Brain pericyte (primary cell): ENCODE data around the gene ANTXR1.
A peak's percentile ranks its signal among the peaks of the same experiment; 100 is the strongest.

Experiments used
- DNase-seq: peaks from one replicate; pipeline ENCODE4 v3.0.0-alpha.2; 2012; ENCODE audit warnings: low read depth, low spot score

The ANTXR1 gene

GRCh38 chr2:69096326-69097095 lies 83.5 kb downstream of the ANTXR1 start:
- no peak for DNase-seq

GRCh38 chr2:69097148-69097610 lies 84.2 kb downstream of the ANTXR1 start:
- DNase-seq: no peak

- no peak for DNase-seq
These were observed 85.1 kb downstream of the ANTXR1 start for GRCh38 chr2:69097891-69098655.

GRCh38 chr2:69099541-69099940 lies 86.6 kb downstream of the ANTXR1 start:
- no peak for DNase-seq

GRCh38 chr2:69100220-69100723 lies 87.3 kb downstream of the ANTXR1 start:
- peak; percentile 70 for DNase-seq

- no peak for DNase-seq
These were observed 89.1 kb downstream of the ANTXR1 start for GRCh38 chr2:69102041-69102593.

GRCh38 chr2:69103419-69103818 lies 90.4 kb downstream of the ANTXR1 start:
- DNase-seq: no peak

- no peak for DNase-seq
These were observed 91.3 kb downstream of the ANTXR1 start for GRCh38 chr2:69104261-69104660.

- DNase-seq: no peak
These were observed 96.3 kb downstream of the ANTXR1 start for GRCh38 chr2:69109255-69109654.

- no peak for DNase-seq
These were observed 98.1 kb downstream of the ANTXR1 start for GRCh38 chr2:69111076-69111475.

GRCh38 chr2:69113627-69114026 lies 100.6 kb downstream of the ANTXR1 start:
- no peak for DNase-seq

GRCh38 chr2:69114534-69114933 lies 101.6 kb downstream of the ANTXR1 start:
- DNase-seq: no peak

GRCh38 chr2:69116438-69116837 lies 103.5 kb downstream of the ANTXR1 start:
- no peak for DNase-seq

GRCh38 chr2:69118609-69119008 lies 105.6 kb downstream of the ANTXR1 start:
- no peak for DNase-seq

- no peak for DNase-seq
These were observed 106.3 kb downstream of the ANTXR1 start for GRCh38 chr2:69119104-69119894.

GRCh38 chr2:69122271-69122670 lies 109.3 kb downstream of the ANTXR1 start:
- DNase-seq: no peak

GRCh38 chr2:69123182-69123581 lies 110.2 kb downstream of the ANTXR1 start:
- no peak for DNase-seq

GRCh38 chr2:69124343-69124742 lies 111.4 kb downstream of the ANTXR1 start:
- DNase-seq: no peak

- no peak for DNase-seq
These were observed 112.8 kb downstream of the ANTXR1 start for GRCh38 chr2:69125816-69126215.

GRCh38 chr2:69126341-69126740 lies 113.4 kb downstream of the ANTXR1 start:
- no peak for DNase-seq

- DNase-seq: no peak
These were observed 118.5 kb downstream of the ANTXR1 start for GRCh38 chr2:69131452-69131851.
